Measurements from ENCODE around the gene ATP5MK.
"Not testable (repeated sequence)": the region's sequence is repeated elsewhere in the genome, so short reads cannot be mapped to it uniquely, and the experiment has no call there.

ATP5MK gene

DNA sequence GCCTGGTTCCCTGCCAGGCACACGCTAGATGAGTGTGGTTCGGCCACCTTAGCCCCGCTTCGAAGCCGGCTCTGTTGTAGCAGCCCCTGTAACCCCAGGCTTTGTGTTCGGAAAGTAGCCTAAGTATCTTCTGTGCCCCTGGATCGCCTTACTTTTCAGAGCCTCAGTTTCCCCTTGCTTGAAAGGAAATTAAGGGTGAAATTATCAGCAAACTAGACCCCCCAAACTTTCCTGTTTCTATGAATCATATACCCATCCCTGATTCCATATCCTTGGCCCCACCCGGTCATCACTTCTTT lies 463 bp upstream of the ATP5MK start:
- no peak for DNase-seq (ENCODE audit: low spot score)

- DNase-seq (ENCODE audit: low spot score): peak; percentile 27
These were observed 565 bp downstream of the ATP5MK start for GRCh38 chr10:103395754-103396066.

GRCh38 chr10:103394180-103394579 lies 2.1 kb downstream of the ATP5MK start:
- no peak for DNase-seq (ENCODE audit: low spot score)

- no peak for DNase-seq (ENCODE audit: low spot score)
These were observed 13.5 kb downstream of the ATP5MK start for GRCh38 chr10:103382769-103383168.

DNA sequence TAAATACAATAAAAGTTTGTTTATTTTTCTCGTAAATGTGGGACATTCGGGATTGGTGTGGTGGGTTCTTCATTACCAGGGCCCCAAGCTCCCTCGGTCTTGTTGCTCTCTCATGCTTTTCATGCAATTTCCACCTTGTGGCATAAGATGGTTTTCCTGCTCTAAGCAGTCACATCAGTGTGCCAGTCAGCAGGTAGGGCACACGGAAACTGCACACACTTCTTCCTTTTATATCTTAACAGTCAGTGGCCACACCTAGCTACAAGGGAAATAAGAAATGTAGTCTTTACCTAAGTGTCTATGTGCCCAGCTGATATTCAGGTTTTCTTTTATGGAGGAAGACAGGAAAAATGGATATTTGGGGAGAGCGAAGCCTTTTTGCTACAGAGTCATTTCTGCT lies 22.0 kb downstream of the ATP5MK start:
- DNase-seq (ENCODE audit: low spot score): no peak

DNA sequence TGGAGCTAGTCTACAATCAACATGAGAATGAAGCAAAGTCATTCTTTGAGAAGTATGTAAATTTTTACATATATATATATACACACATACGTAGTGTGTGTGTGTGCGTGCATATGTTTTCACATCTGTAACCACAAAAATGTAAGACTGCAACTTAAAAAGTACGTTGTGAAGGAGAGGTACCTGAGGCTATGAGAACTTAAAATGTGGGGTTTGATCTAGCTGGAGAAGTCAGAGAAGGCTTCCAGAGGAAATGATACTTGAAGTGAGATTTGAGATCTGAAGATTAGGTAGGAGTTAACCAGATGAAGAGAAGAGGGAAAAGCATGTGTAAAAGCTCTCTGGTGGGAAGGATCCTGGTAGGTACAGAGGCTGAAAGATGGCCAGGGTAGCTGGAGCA lies 22.7 kb downstream of the ATP5MK start:
- DNase-seq (ENCODE audit: low spot score): no peak

DNA sequence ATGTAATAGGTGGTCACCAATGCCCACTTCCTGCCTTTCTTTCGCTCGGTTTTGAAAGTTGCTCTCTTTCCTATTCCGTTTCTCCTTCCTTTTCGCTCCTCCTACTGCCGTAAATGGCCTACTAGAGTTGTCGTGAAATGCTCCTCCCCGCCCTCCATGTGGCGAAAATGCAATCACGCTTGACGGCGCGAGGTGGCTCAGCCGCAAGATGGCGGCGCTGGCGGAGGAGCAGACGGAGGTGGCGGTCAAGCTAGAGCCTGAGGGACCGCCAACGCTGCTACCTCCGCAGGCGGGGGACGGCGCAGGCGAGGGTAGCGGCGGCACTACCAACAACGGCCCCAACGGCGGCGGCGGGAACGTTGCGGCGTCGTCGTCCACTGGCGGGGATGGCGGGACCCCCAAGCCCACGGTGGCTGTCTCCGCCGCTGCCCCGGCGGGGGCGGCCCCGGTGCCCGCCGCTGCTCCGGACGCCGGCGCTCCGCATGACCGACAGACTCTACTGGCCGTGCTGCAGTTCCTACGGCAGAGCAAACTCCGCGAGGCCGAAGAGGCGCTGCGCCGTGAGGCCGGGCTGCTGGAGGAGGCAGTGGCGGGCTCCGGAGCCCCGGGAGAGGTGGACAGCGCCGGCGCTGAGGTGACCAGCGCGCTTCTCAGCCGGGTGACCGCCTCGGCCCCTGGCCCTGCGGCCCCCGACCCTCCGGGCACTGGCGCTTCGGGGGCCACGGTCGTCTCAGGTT lies 28.3 kb downstream of the ATP5MK start, which contains the start of gene TAF5:
TAF5 (plus strand) TSS at position 195 of the 737 bp plus-strand sequence; CDS start at position 209, 14 bp downstream.
- DNase-seq (ENCODE audit: low spot score): peak; percentile 95

- DNase-seq (ENCODE audit: low spot score): no peak
These were observed 28.9 kb downstream of the ATP5MK start for GRCh38 chr10:103367379-103367781.

GRCh38 chr10:103360791-103361190 lies 35.5 kb downstream of the ATP5MK start:
- DNase-seq (ENCODE audit: low spot score): not testable (repeated sequence)

- DNase-seq (ENCODE audit: low spot score): not testable (repeated sequence)
These were observed 36.8 kb downstream of the ATP5MK start for GRCh38 chr10:103359493-103359892.

GRCh38 chr10:103355906-103356599 lies 40.2 kb downstream of the ATP5MK start:
- no peak for DNase-seq (ENCODE audit: low spot score)

DNA sequence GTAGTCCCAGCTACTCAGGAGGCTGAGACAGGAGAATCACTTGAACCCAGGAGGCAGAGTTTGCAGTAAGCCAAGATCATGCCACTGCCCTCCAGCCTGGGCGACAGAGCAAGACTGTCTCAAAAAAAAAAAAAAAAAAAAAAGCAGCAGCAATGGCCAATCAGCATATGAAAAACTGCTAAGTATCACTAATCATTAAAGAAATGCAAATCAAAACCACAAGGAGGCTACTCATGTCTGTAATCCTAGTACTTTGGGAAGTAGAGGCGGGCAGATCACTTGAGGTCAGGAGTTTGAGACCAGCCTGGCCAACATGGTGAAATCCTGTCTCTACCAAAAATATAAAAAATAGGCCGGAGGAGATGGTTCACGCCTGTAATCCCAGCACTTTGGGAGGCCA lies 41.7 kb downstream of the ATP5MK start:
- not testable (repeated sequence) for DNase-seq (ENCODE audit: low spot score)

DNA sequence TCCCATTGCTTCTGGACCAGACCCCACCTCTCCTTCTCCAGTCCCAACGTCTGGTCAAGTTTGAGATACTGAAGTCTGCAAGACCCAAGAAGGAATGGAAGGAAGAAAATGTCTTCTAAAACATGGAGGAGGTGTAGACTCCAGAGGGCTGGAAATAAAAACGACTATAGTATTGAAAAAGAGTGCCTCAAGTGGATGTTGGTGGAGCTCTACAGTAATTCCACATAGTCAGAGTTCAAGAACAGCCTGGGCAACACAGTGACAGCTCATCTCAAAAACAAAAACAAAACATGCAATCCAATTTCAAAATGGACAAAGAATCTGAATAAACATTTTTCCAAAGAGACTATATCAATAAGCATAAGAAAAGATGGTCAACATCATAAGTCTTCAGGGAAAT lies 43.0 kb downstream of the ATP5MK start:
- peak; percentile 7 for DNase-seq (ENCODE audit: low spot score)

DNA sequence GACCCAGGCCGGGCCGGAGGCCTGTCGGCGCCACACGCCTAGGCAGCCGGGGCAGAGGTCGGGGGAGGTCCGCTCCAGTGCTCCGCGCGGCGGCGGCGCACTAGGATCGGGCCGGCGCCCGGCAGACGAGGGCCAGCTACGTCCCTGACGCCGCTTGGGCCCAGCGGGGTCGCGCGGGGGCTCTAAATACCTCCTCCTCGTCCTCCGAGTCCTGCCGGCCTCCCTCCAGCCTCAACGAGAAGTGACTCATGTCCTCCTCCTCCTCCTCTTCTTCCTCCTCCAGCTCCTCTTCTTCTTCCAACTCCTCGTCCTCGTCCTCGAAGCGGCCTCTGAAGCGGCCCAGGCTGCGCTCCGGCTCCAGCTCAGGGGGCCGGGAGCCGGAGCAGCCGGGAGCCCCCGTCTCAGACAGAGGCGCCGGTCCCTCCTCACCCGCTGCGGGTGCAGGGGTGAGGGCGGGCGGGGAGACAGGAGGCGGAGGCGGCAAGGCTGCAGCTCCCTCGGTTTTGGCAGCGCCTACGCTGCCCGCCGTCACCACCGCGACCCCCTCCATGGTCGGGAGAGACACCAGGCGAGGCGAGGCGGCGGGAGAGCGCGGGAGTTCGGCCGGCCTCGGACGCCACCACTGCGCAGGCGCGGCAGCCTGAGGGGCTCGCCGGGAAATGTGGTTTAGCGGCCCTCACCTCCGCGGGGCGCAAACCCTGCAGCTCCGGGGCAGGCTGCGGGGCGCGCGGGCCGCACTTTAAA lies 45.6 kb downstream of the ATP5MK start, which contains the start of gene PCGF6:
PCGF6 (minus strand) TSS at position 624 of the 744 bp plus-strand sequence; CDS start at position 550, 74 bp downstream.
- peak; percentile 98 for DNase-seq (ENCODE audit: low spot score)

GRCh38 chr10:103350175-103350516 lies 46.1 kb downstream of the ATP5MK start:
- DNase-seq (ENCODE audit: low spot score): no peak
